DOHH2 (cell line): ENCODE measurements around the gene AGBL4.
"Not testable (repeated sequence)": the region's sequence is repeated elsewhere in the genome, so short reads cannot be mapped to it uniquely, and the experiment has no call there.

ENCODE experiments used
- H3F3A ChIP-seq: fragments of 200-600 bp; sonication (generic), shearing (Covaris generic); 2 replicates; pipeline ENCODE4 v1.6.0; 2016; ENCODE audit warnings: antibody characterized with exemption, mild to moderate bottlenecking; ENCODE audit not compliant: control insufficient read depth, insufficient read depth
- H3K27ac ChIP-seq: fragments of 200-600 bp; sonication (generic); 2 replicates; pipeline ENCODE4 v1.5.1; 2014; ENCODE audit warnings: low read depth, mild to moderate bottlenecking, low read length, moderate library complexity
- H3K27me3 ChIP-seq: fragments of 200-600 bp; sonication (generic); 2 replicates; pipeline ENCODE4 v1.6.1; 2014; ENCODE audit warnings: mild to moderate bottlenecking, low read length, mixed read lengths; ENCODE audit not compliant: control insufficient read depth
- H3K36me3 ChIP-seq: fragments of 200-600 bp; sonication (generic); 2 replicates; pipeline ENCODE4 v1.6.1; 2014; ENCODE audit warnings: mild to moderate bottlenecking, low read length, moderate library complexity, mixed read lengths; ENCODE audit not compliant: control insufficient read depth
- H3K4me1 ChIP-seq: fragments of 200-600 bp; sonication (generic); 2 replicates; pipeline ENCODE4 v1.6.1; 2014; ENCODE audit warnings: mild to moderate bottlenecking, low read length, mixed read lengths; ENCODE audit not compliant: control insufficient read depth
- H3K4me2 ChIP-seq: fragments of 200-600 bp; sonication (generic); 2 replicates; pipeline ENCODE4 v1.6.0; 2014; ENCODE audit warnings: mild to moderate bottlenecking, low read length, moderate library complexity
- H3K4me3 ChIP-seq: fragments of 200-600 bp; sonication (generic); 2 replicates; pipeline ENCODE4 v1.5.1; 2014; ENCODE audit warnings: mild to moderate bottlenecking, low read length, mixed read lengths
- H3K79me2 ChIP-seq: fragments of 200-600 bp; sonication (generic); 2 replicates; pipeline ENCODE4 v1.6.1; 2014; ENCODE audit warnings: mild to moderate bottlenecking, low read length, mixed read lengths; ENCODE audit not compliant: control insufficient read depth
- H3K9me2 ChIP-seq: fragments of 200-600 bp; sonication (generic); replicated peaks from 2 replicates; pipeline ENCODE4 v1.6.1; 2014; ENCODE audit warnings: mild to moderate bottlenecking, low read length, mixed read lengths; ENCODE audit not compliant: control insufficient read depth
- H3K9me3 ChIP-seq: fragments of 200-600 bp; sonication (generic); 2 replicates; pipeline ENCODE4 v1.6.1; 2014; ENCODE audit warnings: antibody characterized with exemption, low read length, mixed read lengths; ENCODE audit not compliant: control insufficient read depth, insufficient read depth
- H4K20me1 ChIP-seq: fragments of 200-600 bp; sonication (generic); 2 replicates; pipeline ENCODE4 v1.6.0; 2014; ENCODE audit warnings: low read depth, mild to moderate bottlenecking, antibody characterized with exemption, low read length, moderate library complexity; ENCODE audit not compliant: control insufficient read depth, insufficient read depth
- EZH2phosphoT487 ChIP-seq: fragments of 200-600 bp; sonication (generic); IDR thresholded peaks from 2 replicates; pipeline ENCODE4 v1.6.1; 2017; ENCODE audit warnings: borderline replicate concordance, mild to moderate bottlenecking, antibody characterized with exemption, low read length, moderate library complexity, mixed read lengths
- TF ChIP-seq, protein P1 (sequence below): fragments of 200-600 bp; sonication (generic); IDR thresholded peaks from one replicate; pipeline ENCODE4 v1.5.1; 2014; ENCODE audit warnings: antibody characterized with exemption, mild to moderate bottlenecking, low read depth, low read length; ENCODE audit not compliant: poor library complexity, severe bottlenecking

Gene AGBL4

DNA sequence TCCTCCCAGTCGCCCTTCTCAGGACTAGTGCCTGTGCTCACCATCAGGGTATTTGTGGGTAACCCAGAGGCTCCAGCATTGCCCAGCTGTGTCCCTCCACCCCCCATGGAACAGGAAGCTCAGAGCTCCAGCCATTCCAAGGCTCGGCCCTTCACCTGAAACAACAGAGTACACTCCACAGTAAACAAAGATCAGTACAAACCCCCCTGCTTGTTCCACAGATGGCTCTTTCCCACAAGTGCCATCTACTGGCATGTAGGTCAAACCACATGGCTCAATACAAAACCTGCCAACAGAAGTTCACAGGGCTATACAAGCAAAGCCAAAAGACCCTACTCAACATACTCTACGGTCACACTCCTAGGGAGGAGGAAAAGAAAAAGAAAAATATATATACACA lies 258.7 kb downstream of the AGBL4 start:
- peaks cover 6% of the 10 kb centered on the region; the same call in 1 of the 2 replicates for H3K9me3 ChIP-seq
- no peak overlapping the region for H3K27ac ChIP-seq
- no peaks in the 10 kb centered on the region for H3K36me3 ChIP-seq
- no peaks in the 10 kb centered on the region for H3F3A ChIP-seq
- no peaks in the 10 kb centered on the region for H3K9me2 ChIP-seq
- no peaks in the 10 kb centered on the region for H3K79me2 ChIP-seq
- H3K4me3 ChIP-seq = no peak overlapping the region
- no peak overlapping the region for H3K4me2 ChIP-seq
- no peaks in the 10 kb centered on the region for H3K4me1 ChIP-seq
- no peaks in the 10 kb centered on the region for H4K20me1 ChIP-seq
- H3K27me3 ChIP-seq = no peaks in the 10 kb centered on the region
- no peak for TF ChIP-seq EZH2phosphoT487
- TF ChIP-seq, protein P1, sequence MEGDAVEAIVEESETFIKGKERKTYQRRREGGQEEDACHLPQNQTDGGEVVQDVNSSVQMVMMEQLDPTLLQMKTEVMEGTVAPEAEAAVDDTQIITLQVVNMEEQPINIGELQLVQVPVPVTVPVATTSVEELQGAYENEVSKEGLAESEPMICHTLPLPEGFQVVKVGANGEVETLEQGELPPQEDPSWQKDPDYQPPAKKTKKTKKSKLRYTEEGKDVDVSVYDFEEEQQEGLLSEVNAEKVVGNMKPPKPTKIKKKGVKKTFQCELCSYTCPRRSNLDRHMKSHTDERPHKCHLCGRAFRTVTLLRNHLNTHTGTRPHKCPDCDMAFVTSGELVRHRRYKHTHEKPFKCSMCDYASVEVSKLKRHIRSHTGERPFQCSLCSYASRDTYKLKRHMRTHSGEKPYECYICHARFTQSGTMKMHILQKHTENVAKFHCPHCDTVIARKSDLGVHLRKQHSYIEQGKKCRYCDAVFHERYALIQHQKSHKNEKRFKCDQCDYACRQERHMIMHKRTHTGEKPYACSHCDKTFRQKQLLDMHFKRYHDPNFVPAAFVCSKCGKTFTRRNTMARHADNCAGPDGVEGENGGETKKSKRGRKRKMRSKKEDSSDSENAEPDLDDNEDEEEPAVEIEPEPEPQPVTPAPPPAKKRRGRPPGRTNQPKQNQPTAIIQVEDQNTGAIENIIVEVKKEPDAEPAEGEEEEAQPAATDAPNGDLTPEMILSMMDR = peak; percentile 20

DNA sequence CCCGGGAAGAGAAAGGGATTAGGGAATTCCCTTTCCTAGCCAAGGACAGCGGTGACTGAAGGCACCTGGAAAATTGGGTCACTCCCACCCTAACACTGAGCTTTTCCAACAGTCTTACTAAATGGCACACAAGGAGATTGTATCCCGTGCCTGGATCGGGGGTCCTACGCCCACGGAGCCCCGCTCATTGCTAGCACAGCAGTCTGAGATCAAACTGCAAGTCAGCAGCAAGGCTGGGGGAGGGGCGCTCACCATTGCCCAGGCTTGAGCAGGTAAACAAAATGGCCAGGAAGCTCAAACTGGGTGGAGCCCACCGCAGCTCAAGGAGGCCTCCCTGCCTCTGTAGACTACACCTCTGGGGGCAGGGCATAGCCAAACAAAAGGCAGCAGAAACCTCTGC lies 285.6 kb downstream of the AGBL4 start:
- H3K4me1 ChIP-seq, H3K4me3 ChIP-seq, H4K20me1 ChIP-seq, H3K9me3 ChIP-seq, H3K9me2 ChIP-seq, H3K36me3 ChIP-seq, H3F3A ChIP-seq, H3K79me2 ChIP-seq, H3K27me3 ChIP-seq, H3K4me2 ChIP-seq, H3K27ac ChIP-seq: not testable (repeated sequence)

DNA sequence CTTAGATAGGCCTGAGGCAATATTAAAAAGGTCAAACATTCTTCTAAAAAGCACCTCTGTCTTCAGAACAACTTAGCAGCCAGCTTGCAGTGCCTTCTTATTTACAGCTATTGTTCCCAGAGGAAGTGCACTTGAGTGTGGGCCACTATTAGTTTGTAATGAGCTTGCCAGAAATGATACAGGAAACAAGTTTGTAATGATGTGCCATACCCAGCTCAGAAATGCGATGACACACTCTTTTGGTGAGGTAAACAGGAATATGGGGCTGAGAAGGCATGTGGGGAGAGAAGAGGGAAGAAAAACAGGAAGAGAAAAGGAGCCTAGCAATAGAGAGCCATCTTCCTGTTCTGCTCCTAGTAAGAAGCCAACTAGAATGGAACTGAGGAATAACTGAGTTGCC lies 295.4 kb downstream of the AGBL4 start:
- Histone ChIP-seq H3F3A (no peaks in the 10 kb centered on the region), H3K36me3 (no peaks in the 10 kb centered on the region), H3K9me3 (no peaks in the 10 kb centered on the region), H3K27ac (no peak overlapping the region), H3K4me3 (no peak overlapping the region), H4K20me1 (no peaks in the 10 kb centered on the region), H3K27me3 (no peaks in the 10 kb centered on the region), H3K79me2 (no peaks in the 10 kb centered on the region), H3K4me2 (no peak overlapping the region), H3K9me2 (no peaks in the 10 kb centered on the region), H3K4me1 (no peaks in the 10 kb centered on the region)
- TF ChIP-seq, protein P1 = no peak

- H3F3A ChIP-seq = no peaks in the 10 kb centered on the region
- H3K27me3 ChIP-seq = no peaks in the 10 kb centered on the region
- H3K79me2 ChIP-seq = no peaks in the 10 kb centered on the region
- H3K36me3 ChIP-seq = no peaks in the 10 kb centered on the region
- H3K9me2 ChIP-seq = no peaks in the 10 kb centered on the region
- no peak overlapping the region for H3K4me3 ChIP-seq
- TF ChIP-seq, protein P1 = no peak
- no peak for TF ChIP-seq EZH2phosphoT487
- no peaks in the 10 kb centered on the region for H3K4me1 ChIP-seq
- H4K20me1 ChIP-seq = no peaks in the 10 kb centered on the region
- H3K4me2 ChIP-seq = no peak overlapping the region
- no peak overlapping the region for H3K27ac ChIP-seq
- H3K9me3 ChIP-seq = no peaks in the 10 kb centered on the region
Measured at GRCh38 chr1:49723662-49724061, 300.1 kb downstream of the AGBL4 start.
